HEK293 (cell line): ENCODE measurements around the gene ZNF71.

Experiments used
- CTCF ChIA-PET: fragments of 350-600 bp; formaldehyde crosslinking; extraction: SDS; loops from one replicate; lab custom pipeline; 2021; ENCODE audit warnings: antibody characterized with exemption; lab: Yijun Ruan, JAX
- POLR2A ChIA-PET: fragments of 300-600 bp; formaldehyde crosslinking; extraction: SDS; loops from one replicate; lab custom pipeline; 2020; ENCODE audit warnings: antibody characterized with exemption, inconsistent platforms; lab: Yijun Ruan, JAX
- H3K27ac ChIP-seq: fragments of 200-500 bp; sonication (Bioruptor generic); 2 replicates; pipeline ENCODE4 v1.5.1; 2014; ENCODE audit warnings: low read depth, low read length, control low read depth, inconsistent platforms; ENCODE audit errors: extremely low read depth
- H3K36me3 ChIP-seq, 2 experiments: fragments of 200-500 bp in 1 of 2; sonication (Bioruptor generic) in 1 of 2; 1 replicate in 1 of 2; 2 replicates in 1 of 2; pipeline ENCODE4 v1.5.1; 2014 to 2017; ENCODE audit warnings: inconsistent platforms in 2 of 2, low read length in 2 of 2; ENCODE audit not compliant: control insufficient read depth in 2 of 2, insufficient read depth in 1 of 2
- H3K4me1 ChIP-seq: fragments of 200-500 bp; sonication (Bioruptor generic); 2 replicates; pipeline ENCODE4 v1.5.1; 2014; ENCODE audit warnings: mild to moderate bottlenecking, low read length, inconsistent platforms; ENCODE audit not compliant: control insufficient read depth, insufficient read depth
- H3K4me3 ChIP-seq: 2 replicates; pipeline ENCODE4 v1.5.1; 2011; ENCODE audit warnings: low read depth, mild to moderate bottlenecking, control low read depth, low read length, moderate library complexity
- H3K9me3 ChIP-seq: fragments of 200-500 bp; sonication (Bioruptor generic); 2 replicates; pipeline ENCODE4 v1.5.1; 2014; ENCODE audit warnings: low read depth, low read length, inconsistent platforms; ENCODE audit not compliant: control insufficient read depth, insufficient read depth
- BCL11B ChIP-seq: fragments of 450-650 bp; formaldehyde crosslinking; IDR thresholded peaks from 2 replicates; pipeline ENCODE4 v1.5.1; 2016; ENCODE audit warnings: low read depth, missing biosample characterization, missing genetic modification characterization
- HOXC10 ChIP-seq: sonication (generic); formaldehyde crosslinking; IDR thresholded peaks from 2 replicates; pipeline ENCODE4 v1.8.1; 2023; ENCODE audit warnings: mild to moderate bottlenecking, missing genetic modification reagents
- MYNN ChIP-seq: fragments of 450-650 bp; formaldehyde crosslinking; IDR thresholded peaks from 2 replicates; pipeline ENCODE4 v1.5.1; 2016; ENCODE audit warnings: missing biosample characterization, missing genetic modification characterization, borderline replicate concordance
- REST ChIP-seq: fragments of 450-650 bp; formaldehyde crosslinking; IDR thresholded peaks from 2 replicates; pipeline ENCODE4 v1.5.1; 2016; ENCODE audit warnings: missing biosample characterization, missing genetic modification characterization
- ZBTB11 ChIP-seq: fragments of 450-650 bp; formaldehyde crosslinking; conservative IDR thresholded peaks from 2 replicates; pipeline ENCODE4 v1.5.1; 2016; ENCODE audit warnings: low read depth, missing biosample characterization, missing genetic modification characterization
- ZBTB21 ChIP-seq: fragments of 450-650 bp; formaldehyde crosslinking; IDR thresholded peaks from 2 replicates; pipeline ENCODE4 v1.5.1; 2017; ENCODE audit warnings: missing biosample characterization, missing genetic modification characterization
- ZFP3 ChIP-seq: fragments of 450-650 bp; formaldehyde crosslinking; IDR thresholded peaks from 2 replicates; pipeline ENCODE4 v1.5.1; 2016; ENCODE audit warnings: low read depth, missing biosample characterization, missing genetic modification characterization
- ZNF112 ChIP-seq: fragments of 450-650 bp; formaldehyde crosslinking; IDR thresholded peaks from 2 replicates; pipeline ENCODE4 v1.5.0; 2017; ENCODE audit warnings: missing biosample characterization, missing genetic modification characterization
- ZNF2 ChIP-seq: fragments of 450-650 bp; formaldehyde crosslinking; IDR thresholded peaks from 2 replicates; pipeline ENCODE4 v1.5.1; 2016; ENCODE audit warnings: missing biosample characterization, missing genetic modification characterization
- ZNF24 ChIP-seq: fragments of 450-650 bp; formaldehyde crosslinking; IDR thresholded peaks from 2 replicates; pipeline ENCODE4 v1.5.1; 2016; ENCODE audit warnings: missing biosample characterization, missing genetic modification characterization
- ZNF426 ChIP-seq: fragments of 450-650 bp; formaldehyde crosslinking; IDR thresholded peaks from 2 replicates; pipeline ENCODE4 v1.5.1; 2017; ENCODE audit warnings: missing biosample characterization, missing genetic modification characterization, mild to moderate bottlenecking, inconsistent platforms, moderate library complexity
- ZNF513 ChIP-seq: fragments of 450-650 bp; IDR thresholded peaks from 2 replicates; pipeline ENCODE4 v1.5.1; 2018; ENCODE audit warnings: missing biosample characterization, missing genetic modification characterization
- ZNF561 ChIP-seq: fragments of 450-650 bp; IDR thresholded peaks from 2 replicates; pipeline ENCODE4 v1.5.1; 2018; ENCODE audit warnings: missing biosample characterization, missing genetic modification characterization, borderline replicate concordance
- ZNF600 ChIP-seq: fragments of 450-650 bp; formaldehyde crosslinking; IDR thresholded peaks from 2 replicates; pipeline ENCODE4 v1.5.1; 2016; ENCODE audit warnings: missing biosample characterization, missing genetic modification characterization
- ZNF660 ChIP-seq: fragments of 450-650 bp; IDR thresholded peaks from 2 replicates; pipeline ENCODE4 v1.5.1; 2018; ENCODE audit warnings: missing biosample characterization, mild to moderate bottlenecking, missing genetic modification characterization
- ZNF692 ChIP-seq: fragments of 450-650 bp; formaldehyde crosslinking; IDR thresholded peaks from 2 replicates; pipeline ENCODE4 v1.5.1; 2016; ENCODE audit warnings: missing biosample characterization, missing genetic modification characterization
- ZNF701 ChIP-seq: fragments of 450-650 bp; formaldehyde crosslinking; IDR thresholded peaks from 2 replicates; pipeline ENCODE4 v1.5.1; 2016; ENCODE audit warnings: missing biosample characterization, missing genetic modification characterization
- ZNF791 ChIP-seq: fragments of 450-650 bp; formaldehyde crosslinking; IDR thresholded peaks from 2 replicates; pipeline ENCODE4 v1.5.1; 2016; ENCODE audit warnings: missing biosample characterization, missing genetic modification characterization

Gene ZNF71

GRCh38 chr19:56639217-56639616 is 44.1 kb downstream of the ZNF71 start:
- peak; percentile 93 for TF ChIP-seq REST
- TF ChIP-seq ZNF561 = no peak
- TF ChIP-seq, all 188 proteins: peak for 1
- ChIA-PET CTCF (no interaction called here), POLR2A (interaction anchor here (0.7 kb wide), 1 partner anchor 275 kb away, joined by 3 read pairs; no protein-coding TSS in a partner anchor)
- H3K4me1 ChIP-seq = no peaks in the 10 kb centered on the region
- H3K9me3 ChIP-seq = no peaks in the 10 kb centered on the region; the same call in none of the 2 replicates
- H3K4me3 ChIP-seq = no peak overlapping the region
- H3K36me3 ChIP-seq = no peaks in the 10 kb centered on the region
- no peak overlapping the region for H3K27ac ChIP-seq

GRCh38 chr19:56642711-56643459 is 47.8 kb downstream of the ZNF71 start, which contains the start of gene SMIM17:
Gene SMIM17, plus strand, starts transcription at chr19:56643159. Its CDS starts 2,509 bp downstream, at chr19:56645668.
- ChIA-PET POLR2A (no interaction called here), CTCF (no interaction called here)
- no peaks in the 10 kb centered on the region; the same call in 1 of the 2 replicates for H3K9me3 ChIP-seq
- TF ChIP-seq ZNF660 (no peak), ZFP3 (tag by site-specific recombination) (no peak), ZNF112 (no peak), ZNF692 (tag by site-specific recombination) (no peak), BCL11B (no peak), ZNF701 (tag by site-specific recombination) (no peak), ZNF791 (tag by site-specific recombination) (no peak), REST (no peak), ZNF426 (tag by site-specific recombination) (no peak), HOXC10 (CRISPR knock-in tag) (no peak), ZNF600 (tag by site-specific recombination) (no peak), ZNF513 (tag by site-specific recombination) (no peak), MYNN (tag by site-specific recombination) (no peak), ZBTB11 (no peak), ZBTB21 (no peak), ZNF2 (no peak), ZNF24 (tag by site-specific recombination) (no peak)
- no peak within 1 kb of the TSS for H3K4me3 ChIP-seq
- no peak within 1 kb of the TSS for H3K27ac ChIP-seq
- H3K4me1 ChIP-seq = no peaks in the 10 kb centered on the region
- no peaks in the 10 kb centered on the region for H3K36me3 ChIP-seq
